ENCODE measurements around the gene NDUFA8. TPM values are rescaled to one million over a fixed set of nuclear protein-coding genes. Genes with fewer than 3 reads are reported as not detected.

Gene NDUFA8
- total RNA-seq, 3 donors from 2014 or later = 30.4 to 37.5 (median 30.5) TPM

GRCh38 chr9:122186301-122186700 lies 26.7 kb upstream of the NDUFA8 start:
- intact Hi-C loops (cut with DNase I; ENCODE audit: low total_unique reads) = no loop called here
- H3K4me1 ChIP-seq = no peaks in the 10 kb centered on the region
- H3K36me3 ChIP-seq = no peaks in the 10 kb centered on the region
- no peak overlapping the region for H3K4me3 ChIP-seq
- H3K27ac ChIP-seq = no peak overlapping the region
- H3K27me3 ChIP-seq = no peaks in the 10 kb centered on the region
- H3K9me3 ChIP-seq = no peaks in the 10 kb centered on the region
- no peak for DNase-seq (ENCODE audit: low spot score in 2 of 2)
- no peak for TF ChIP-seq POLR2A (IDR thresholded peaks at IDR 0.05)
- no peak for TF ChIP-seq POLR2AphosphoS5 (IDR thresholded peaks at IDR 0.05)
- TF ChIP-seq CTCF (IDR thresholded peaks at IDR 0.05) = no peak

- Histone ChIP-seq H3K36me3 (no peaks in the 10 kb centered on the region), H3K4me3 (no peak overlapping the region), H3K9me3 (no peaks in the 10 kb centered on the region), H3K27ac (no peak overlapping the region), H3K4me1 (no peaks in the 10 kb centered on the region), H3K27me3 (no peaks in the 10 kb centered on the region)
- intact Hi-C loops (cut with DNase I; ENCODE audit: low total_unique reads) = no loop called here
- DNase-seq (ENCODE audit: low spot score in 2 of 2) = no peak
- TF ChIP-seq POLR2AphosphoS5 (IDR thresholded peaks at IDR 0.05) = no peak
- TF ChIP-seq POLR2A (IDR thresholded peaks at IDR 0.05) = no peak
- no peak for TF ChIP-seq CTCF (IDR thresholded peaks at IDR 0.05)
Observed at GRCh38 chr9:122184551-122184950, 25.0 kb upstream of the NDUFA8 start.

- TF ChIP-seq CTCF (IDR thresholded peaks at IDR 0.05) (no peak), POLR2AphosphoS5 (IDR thresholded peaks at IDR 0.05) (no peak), POLR2A (IDR thresholded peaks at IDR 0.05) (no peak)
- Histone ChIP-seq H3K27ac (no peak overlapping the region), H3K27me3 (no peaks in the 10 kb centered on the region), H3K36me3 (no peaks in the 10 kb centered on the region), H3K4me3 (no peak overlapping the region), H3K9me3 (no peaks in the 10 kb centered on the region), H3K4me1 (no peaks in the 10 kb centered on the region)
- DNase-seq (ENCODE audit: low spot score in 2 of 2) = no peak
- intact Hi-C loops (cut with DNase I; ENCODE audit: low total_unique reads) = no loop called here
Observed at GRCh38 chr9:122183501-122183900, 23.9 kb upstream of the NDUFA8 start.

- Histone ChIP-seq H3K9me3 (no peaks in the 10 kb centered on the region), H3K27ac (no peak overlapping the region), H3K4me3 (no peak overlapping the region), H3K4me1 (no peaks in the 10 kb centered on the region), H3K27me3 (no peaks in the 10 kb centered on the region), H3K36me3 (no peaks in the 10 kb centered on the region)
- TF ChIP-seq POLR2AphosphoS5 (IDR thresholded peaks at IDR 0.05) (no peak), CTCF (IDR thresholded peaks at IDR 0.05) (no peak)
- no peak for DNase-seq (ENCODE audit: low spot score in 2 of 2)
- intact Hi-C loops (cut with DNase I; ENCODE audit: low total_unique reads) = no loop called here
Observed at GRCh38 chr9:122180633-122181032, 21.1 kb upstream of the NDUFA8 start.

GRCh38 chr9:122179690-122180074 lies 20.1 kb upstream of the NDUFA8 start:
- no peaks in the 10 kb centered on the region for H3K36me3 ChIP-seq
- H3K4me1 ChIP-seq = no peaks in the 10 kb centered on the region
- TF ChIP-seq CTCF (IDR thresholded peaks at IDR 0.05) = no peak
- TF ChIP-seq POLR2A (IDR thresholded peaks at IDR 0.05) = no peak
- H3K9me3 ChIP-seq = no peaks in the 10 kb centered on the region
- no peaks in the 10 kb centered on the region for H3K27me3 ChIP-seq
- H3K4me3 ChIP-seq = no peak overlapping the region
- DNase-seq (ENCODE audit: low spot score in 2 of 2) = no peak
- no peak overlapping the region for H3K27ac ChIP-seq
- intact Hi-C loops (cut with DNase I; ENCODE audit: low total_unique reads) = no loop called here
